Measurements from ENCODE around the gene CSRP1. TPM values are rescaled to one million over a fixed set of nuclear protein-coding genes. Genes with fewer than 3 reads are reported as not detected.
"Not testable (repeated sequence)": the region's sequence is repeated elsewhere in the genome, so short reads cannot be mapped to it uniquely, and the experiment has no call there.

The CSRP1 gene
- total RNA-seq, result 41.4 TPM
- long read RNA-seq, full-length matches to known transcripts, result 41 of 58 reads
- long read RNA-seq, partial matches to known transcripts, result 1 of 58 reads
- long read RNA-seq, other reads (novel, unspliced or antisense), result 16 of 58 reads

DNA sequence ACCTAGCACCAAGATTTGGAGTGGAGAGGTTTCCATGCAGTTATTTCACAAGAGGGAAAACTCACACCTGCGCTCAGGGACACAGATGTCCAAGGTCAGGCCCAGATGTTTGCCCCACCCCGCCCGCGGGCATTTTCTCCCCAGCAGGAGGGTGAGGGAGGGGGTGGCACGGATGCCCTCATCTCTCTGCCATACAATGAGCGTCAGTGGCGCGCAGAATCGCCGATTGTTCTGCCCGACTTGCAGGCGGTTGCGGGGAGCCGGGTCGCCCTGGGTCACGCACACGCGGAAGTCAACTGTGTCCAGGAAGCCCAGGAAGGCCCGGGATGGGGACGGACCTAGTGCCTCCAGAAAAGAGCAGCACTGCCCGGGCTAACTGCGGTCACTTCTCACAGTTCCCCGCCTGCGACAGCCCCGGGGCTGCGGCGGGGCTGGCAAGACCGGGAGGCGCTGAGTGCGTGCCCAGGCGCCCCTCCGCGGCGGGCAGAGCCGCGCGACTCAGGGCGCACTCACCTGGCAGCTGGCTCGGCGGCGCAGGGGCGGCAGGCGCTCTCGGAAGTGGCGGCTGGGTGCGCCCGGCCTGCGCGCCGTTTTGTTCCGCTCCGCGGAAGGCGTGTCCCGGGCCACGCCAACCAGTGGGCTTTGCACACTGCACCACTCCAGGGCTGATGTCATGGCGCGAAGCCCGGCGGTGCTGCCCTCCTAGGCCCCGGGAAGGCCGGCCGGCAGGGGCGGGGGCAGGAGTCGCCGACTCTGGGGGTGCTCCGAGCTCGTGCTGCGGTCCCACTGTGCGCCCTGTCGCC, at the start of gene CSRP1:
TSS of gene CSRP1 (minus strand) at position 567 of the 803 bp plus-strand sequence. CDS start 10,820 bp downstream, outside the sequence.
- intact Hi-C loops (cut with micrococcal nuclease), result no loop called here
- DNase-seq (peak; percentile 94), ATAC-seq (peak; percentile 93)

DNA sequence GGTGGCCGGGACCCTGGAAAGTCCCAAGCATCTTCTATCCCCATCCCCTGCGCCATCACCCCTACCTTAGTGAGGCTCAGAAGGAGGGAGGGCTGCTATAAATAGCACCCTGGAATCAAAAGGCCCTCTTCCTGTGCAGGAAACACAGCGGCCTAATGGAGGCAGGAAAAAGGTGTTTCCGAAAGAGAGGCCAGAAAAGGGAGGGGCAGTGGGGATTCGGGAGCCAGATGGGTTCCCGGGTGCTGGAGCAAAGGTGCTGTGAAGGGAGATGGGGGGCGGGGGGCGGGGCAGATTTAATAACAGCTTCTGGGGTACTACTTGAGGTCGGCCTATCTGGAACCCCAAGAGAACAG, 48.6 kb upstream of the CSRP1 start:
- ATAC-seq (peak; percentile 18), DNase-seq (no peak)
- intact Hi-C loops (cut with micrococcal nuclease), result loop anchor here (10.0 kb wide), 1 partner anchor 239 kb away; no protein-coding TSS in a partner anchor

DNA sequence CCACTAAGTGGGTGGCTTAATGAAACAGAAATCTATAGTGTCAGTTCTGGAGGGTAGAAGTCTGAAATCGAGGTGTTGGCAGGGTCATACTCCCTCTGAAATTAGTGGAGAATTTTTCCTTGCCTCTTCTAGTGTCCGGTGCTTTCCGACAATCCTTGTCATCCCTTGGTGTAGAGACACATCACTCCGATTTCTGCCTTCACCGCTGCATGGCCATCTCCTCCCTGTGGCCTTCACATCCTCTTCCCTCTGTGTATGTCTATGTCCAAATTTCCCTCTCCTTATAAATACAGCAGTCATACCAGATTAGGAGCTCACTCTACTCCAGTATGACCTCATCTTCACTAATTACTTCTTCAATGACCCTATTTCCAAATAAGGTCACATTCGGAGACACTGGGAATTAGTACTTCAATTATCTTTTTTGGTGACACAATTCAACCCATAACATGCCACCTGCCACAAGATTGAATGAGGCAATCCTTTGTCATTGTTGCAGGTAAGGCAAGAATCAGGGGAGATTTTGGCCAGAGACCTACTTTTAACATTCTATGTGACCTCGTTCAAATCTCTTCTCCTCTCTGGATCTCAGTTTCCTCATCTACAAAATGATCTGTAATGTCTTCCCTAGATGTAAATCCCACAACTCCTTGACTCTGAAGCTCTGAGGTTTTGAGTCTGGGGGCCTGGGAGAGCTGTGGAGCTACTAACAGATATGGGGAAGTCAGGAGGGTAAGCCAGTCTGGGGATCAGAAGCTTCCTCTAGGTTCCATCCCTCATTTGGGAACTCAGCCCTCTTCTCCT, 48.1 kb upstream of the CSRP1 start:
- intact Hi-C loops (cut with micrococcal nuclease), result loop anchor here (10.0 kb wide), 1 partner anchor 240 kb away; no protein-coding TSS in a partner anchor
- no peak for ATAC-seq
- DNase-seq, result no peak

DNA sequence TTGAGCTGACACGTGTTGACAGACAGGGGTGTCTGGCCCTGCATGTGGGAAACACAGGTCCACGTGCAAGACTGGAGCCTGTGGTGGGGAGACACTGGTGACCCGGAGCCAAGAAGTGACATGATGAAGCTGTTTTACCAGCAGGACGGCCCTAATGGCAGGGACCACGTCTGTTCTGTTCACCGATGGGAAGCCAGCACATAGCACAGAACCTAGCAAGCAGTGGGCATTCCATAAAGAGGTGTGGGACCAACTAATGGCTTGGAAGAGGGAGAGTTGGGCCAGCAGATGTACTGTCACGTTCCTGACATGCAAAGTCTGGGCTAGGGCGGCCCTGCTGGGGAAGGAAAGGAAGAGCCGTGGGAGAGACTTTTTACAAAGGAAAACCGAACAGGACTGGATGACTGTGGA, 47.3 kb upstream of the CSRP1 start:
- peak; percentile 67 for ATAC-seq

DNA sequence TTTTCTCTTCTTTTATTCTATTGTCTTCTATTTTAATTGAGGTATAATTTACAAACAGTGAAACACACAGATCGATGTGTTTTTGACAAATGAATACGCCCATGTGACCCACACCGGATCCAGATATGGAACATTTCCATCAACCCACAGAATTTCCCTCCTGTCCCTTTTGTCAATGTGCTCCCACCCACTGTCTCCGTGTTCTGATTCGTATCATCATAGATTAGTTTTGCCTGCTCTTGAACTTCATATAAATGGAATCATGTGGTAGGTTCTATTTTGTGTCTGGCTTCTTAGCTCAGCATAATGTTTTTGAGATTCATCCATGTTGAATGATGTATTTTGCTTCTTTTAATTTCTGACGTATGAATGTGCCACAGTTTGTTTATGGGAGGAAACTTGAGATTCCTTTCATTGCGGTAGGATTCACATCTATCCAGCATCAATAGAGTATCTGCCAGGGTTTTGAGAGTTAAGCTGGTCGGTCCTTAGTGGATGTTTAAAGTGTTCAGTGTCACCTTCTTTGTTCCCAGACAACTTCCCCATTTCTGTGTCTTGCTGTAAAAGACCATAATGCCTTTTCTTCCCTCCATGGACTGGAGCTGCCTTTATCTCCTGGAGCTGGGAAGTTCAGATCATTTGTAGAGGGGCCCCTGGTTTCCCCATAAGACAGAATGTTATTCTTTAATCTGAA, 46.7 kb upstream of the CSRP1 start:
- DNase-seq (no peak), ATAC-seq (no peak)
- intact Hi-C loops (cut with micrococcal nuclease), result loop anchor here (10.0 kb wide), 1 partner anchor 241 kb away; no protein-coding TSS in a partner anchor

More for the DNA sequence above, 47.3 kb upstream of the CSRP1 start:
- DNase-seq, result peak; percentile 48
- intact Hi-C loops (cut with micrococcal nuclease), result loop anchor here (10.0 kb wide), 1 partner anchor 241 kb away; no protein-coding TSS in a partner anchor

DNA sequence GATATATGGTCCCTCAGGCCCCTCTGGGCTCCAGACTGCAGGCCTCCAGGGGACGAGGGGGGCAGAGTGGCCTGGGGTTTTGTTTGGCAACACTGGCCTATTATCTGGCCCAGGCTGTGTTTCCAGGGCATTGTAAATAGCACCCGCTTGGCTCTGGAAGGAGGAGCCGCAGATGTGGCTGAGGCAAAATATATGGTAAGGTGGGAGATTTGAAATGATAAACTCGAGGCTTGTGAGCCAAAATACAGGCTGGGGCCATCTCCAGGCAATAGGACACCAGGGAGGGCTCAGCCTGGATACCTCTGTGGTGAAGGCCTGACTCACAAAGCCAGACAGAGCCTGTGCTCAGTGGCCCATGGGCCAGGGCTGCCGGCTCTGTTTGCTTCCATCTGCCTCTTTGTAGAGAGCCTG, 46.0 kb upstream of the CSRP1 start:
- no peak for DNase-seq

DNA sequence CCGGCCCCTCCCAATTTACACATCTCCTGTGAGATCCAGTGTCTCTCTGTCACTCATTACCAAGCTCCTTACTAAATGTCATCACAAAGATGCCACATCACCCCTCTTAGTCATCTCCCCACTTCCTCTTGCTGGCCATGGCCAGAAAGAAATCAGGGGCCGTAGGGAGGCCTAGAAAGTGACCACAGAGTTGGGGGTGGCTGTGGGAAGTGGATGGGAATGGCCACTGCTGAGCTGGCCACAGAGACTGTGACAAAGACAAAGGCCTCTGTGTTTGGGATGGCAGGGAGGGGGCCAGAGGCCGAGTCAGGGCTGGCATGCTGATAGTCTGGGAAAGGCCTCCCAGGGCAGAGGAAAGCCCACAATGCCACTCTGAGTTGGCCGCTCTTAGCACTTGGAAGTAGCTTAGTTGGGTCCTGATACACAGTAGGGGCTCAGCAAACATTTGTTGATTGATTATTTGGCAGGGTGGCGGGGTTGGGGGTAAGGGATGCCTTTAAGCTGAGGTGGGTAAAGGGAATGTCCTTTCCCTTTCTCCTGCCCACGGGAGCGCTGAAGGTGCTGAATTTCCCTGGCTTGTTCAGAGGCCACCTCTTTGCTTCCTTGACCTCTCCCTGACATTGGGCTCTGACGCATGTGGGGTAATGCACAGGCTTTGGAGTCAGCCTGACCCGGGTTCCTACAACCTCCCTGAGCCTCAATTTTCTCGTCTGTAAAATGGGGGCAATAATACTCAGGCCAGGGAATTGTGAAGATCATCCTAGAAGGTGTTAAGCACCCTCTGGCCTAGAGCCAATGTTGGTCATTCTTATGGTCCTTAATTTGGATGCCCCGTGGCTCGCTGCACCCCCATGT, 45.2 kb upstream of the CSRP1 start:
- ATAC-seq, result peak; percentile 22
- DNase-seq, result no peak
- intact Hi-C loops (cut with micrococcal nuclease), result loop anchor here (10.0 kb wide), 1 partner anchor 243 kb away; no protein-coding TSS in a partner anchor

More for the DNA sequence above, 46.0 kb upstream of the CSRP1 start:
- intact Hi-C loops (cut with micrococcal nuclease), result loop anchor here (10.0 kb wide), 1 partner anchor 242 kb away; no protein-coding TSS in a partner anchor
- no peak for ATAC-seq

DNA sequence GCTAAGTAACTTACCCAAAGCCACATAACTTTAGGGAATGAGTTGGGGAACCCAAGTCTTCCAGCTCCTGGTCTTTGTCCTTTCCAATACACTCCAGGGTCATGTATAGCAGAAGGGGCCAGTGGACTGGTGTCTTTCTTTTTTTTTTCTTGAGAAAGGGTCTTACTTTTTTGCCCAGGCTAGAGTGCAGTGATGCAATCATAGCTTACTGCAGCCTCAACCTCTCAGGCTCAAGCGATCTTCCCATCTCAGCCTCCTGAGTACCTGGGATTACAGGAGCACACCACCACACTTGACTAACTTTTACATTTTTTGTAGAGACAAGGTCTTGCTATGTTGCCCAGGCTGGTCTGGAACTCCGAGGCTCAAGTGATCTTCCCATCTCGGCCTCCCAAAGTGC, 44.2 kb upstream of the CSRP1 start:
- intact Hi-C loops (cut with micrococcal nuclease), result loop anchor here (10.0 kb wide), 1 partner anchor 244 kb away; no protein-coding TSS in a partner anchor
- DNase-seq (no peak), ATAC-seq (no peak)

DNA sequence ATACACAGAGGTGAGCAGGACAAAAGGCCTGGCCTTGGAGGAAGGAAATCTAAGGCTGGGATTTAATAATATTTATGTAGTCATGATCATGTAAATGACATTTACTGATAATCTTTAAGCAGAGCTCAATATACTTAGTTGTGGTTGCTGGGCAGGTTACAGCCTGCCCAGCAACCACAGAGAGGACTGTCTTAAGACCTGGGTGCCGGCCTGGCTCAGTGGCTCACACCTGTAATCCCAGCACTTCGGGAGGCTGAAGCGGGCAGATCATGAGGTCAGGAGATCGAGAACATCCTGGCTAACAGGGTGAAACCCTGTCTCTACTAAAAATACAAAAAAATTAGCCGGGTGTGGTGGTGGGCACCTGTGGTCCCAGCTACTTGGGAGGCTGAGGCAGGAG, 42.6 kb upstream of the CSRP1 start:
- DNase-seq; ATAC-seq; intact Hi-C loops (cut with micrococcal nuclease): not testable (repeated sequence)

DNA sequence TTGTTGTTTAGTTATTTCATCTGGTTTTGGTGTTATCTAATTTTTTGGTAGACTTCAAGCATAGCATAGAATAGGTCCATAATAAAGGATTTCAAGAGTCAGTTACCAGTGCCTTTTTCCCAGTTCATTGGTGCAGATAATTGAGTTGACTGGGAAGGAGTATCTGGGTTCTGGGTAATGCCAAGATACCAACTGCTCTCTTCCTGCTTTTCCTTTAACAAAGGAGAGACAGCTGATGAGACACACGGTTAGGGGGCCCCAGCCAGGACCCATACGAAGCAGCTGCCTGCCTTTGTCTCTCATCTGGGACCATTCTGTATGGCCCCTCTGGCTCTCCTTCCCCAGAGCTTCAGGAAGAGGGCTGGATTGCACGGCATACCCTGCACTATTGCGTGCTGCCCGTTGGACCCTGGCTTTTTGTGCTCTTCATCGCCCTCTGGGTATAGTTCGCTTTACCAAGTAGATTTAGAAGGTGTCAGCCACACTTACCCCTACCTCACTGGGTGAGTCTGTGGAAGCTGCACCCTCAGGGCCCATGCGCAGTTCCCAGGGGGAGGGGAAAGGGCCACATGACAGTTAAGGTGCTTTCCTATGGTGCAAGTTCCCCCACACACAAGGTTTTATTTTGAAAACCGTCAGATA, 39.0 kb upstream of the CSRP1 start:
- intact Hi-C loops (cut with micrococcal nuclease), result no loop called here
- DNase-seq, result no peak
- no peak for ATAC-seq

DNA sequence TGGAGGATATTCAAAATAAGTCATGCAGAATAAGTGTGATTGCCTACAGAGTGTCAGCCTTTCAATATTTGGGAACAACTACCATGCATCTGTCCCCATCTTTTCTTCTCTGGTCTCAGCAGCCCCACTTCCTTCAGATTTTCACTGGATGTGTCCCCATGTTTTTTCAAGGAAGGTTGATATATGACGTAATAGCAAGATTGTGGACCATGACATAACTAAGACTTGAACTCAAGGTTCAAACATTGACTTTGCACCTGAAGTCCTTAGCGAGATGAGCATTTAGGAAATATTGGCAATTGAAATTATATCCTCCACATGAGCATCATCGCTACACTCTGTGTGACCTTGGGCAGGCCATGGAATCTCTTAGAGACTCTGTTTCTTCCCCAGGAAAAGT, 37.8 kb upstream of the CSRP1 start:
- DNase-seq, result no peak
- ATAC-seq, result no peak
- intact Hi-C loops (cut with micrococcal nuclease), result no loop called here

DNA sequence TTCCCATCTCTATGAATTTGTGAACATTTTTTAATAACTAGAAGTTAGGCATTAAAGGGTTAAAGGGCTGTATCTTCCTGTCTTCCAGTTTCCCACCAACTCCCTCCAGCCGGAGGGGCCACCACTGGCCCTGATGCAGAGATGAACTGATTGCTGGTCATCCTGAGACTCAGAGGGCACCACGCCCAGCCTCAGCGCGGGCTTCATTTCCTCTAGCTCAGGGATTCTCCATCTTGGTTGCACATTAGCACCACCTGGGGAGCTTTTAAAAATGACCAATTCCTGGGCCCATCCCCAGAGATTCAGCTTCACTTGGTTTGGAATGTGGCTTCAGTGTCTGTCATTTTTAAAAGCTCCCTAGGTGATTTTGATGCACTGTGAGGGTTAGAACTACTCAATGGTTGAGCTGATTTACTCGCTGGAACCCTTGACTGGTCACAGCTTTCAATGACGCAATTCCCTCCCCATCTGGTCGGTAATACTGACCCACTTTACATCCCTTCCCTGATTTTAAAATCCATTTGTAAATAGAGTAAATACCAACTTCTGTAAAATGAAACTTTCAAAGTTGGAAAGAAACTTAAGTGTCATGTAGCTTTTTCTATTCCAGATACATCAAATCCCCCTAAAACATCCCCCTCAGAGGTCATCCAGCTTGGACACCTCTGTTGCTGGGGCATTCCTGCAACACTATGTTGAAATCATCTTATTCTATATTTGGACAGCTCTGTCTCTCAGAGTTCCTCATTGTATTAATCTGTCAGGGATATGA, 37.1 kb upstream of the CSRP1 start:
- no peak for ATAC-seq
- intact Hi-C loops (cut with micrococcal nuclease), result no loop called here
- DNase-seq, result no peak

DNA sequence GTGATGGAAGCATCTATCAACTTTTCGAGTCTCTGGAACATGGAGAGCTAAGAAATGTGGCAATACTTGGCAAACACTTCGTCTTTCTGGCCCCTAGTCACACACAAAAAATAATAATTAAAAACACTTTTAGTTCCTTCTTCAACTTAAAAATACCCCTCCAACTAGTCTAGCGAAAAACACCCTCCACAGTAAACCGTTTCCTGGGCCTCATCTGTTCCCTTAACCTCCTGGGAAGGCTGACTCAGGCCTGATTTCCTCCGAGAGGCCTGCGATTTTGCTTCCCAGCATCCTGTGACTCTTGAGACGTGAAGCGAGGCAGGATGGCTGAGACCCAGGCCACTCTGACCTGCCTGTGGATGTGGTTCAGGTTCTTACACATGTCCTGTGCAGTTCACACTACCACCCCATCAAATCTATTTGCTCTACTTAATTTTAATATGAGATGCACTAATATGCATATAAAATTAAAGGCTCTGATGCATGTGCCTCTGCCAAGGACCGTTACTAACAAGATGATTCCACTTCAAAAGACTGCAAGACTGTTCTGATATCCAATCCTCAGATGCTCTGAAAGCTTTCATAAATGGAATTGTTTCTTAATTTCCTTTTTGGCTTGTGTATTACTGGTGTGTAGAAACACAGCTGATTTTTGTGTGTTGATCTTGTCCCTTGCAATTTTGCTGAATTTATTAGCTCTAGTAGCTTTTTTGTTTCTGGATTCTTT, 35.5 kb upstream of the CSRP1 start:
- DNase-seq (no peak), ATAC-seq (peak; percentile 16)
- intact Hi-C loops (cut with micrococcal nuclease), result no loop called here

DNA sequence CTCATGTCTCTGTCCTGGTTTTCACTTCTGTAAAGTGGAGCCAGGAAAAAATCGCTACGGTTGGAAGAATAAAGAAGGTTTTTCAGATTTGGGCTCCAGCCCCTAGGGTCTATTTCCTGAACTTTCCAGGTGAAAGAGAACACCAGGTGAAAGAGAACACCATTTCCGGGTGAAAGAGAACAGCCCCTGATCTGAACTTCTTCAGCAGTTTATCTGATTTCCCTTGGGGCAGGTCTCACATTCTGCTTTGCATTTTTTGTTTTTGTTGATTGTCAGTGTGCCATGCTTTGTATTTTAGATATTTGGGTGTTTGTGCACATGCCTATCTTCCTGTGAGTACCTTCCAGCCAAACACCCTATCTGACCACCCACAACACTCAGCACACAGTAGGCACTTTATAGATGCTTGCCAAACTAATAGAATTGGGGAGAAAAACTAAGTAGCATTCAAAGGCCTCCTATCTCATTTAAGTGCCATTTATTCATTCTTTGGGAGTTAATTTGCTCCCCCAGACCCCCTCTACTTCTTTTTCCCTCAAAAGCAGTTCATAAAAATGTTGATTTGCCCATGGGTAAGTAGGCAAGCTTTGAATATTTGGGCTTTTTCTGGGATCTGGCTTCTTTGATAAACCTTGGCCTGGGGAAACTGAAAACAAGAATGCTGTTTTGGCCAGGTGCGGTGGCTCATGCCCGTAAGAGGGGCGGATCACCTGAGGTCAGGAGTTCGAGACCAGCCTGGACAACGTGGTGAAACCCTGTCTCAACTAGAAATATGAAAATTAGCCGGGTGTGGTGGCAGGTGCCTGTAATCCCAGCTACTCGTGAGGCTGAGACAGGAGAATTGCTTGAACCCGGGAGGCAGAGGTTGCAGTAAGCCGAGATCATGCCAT, 34.2 kb upstream of the CSRP1 start:
- intact Hi-C loops (cut with micrococcal nuclease), result no loop called here
- no peak for ATAC-seq
- DNase-seq, result no peak

Measured in left ventricle myocardium superior (tissue), 1 donor.